HL-60 (cell line): ENCODE measurements around the gene NDUFC2.

Experiments used
- DNase-seq, 2 experiments: peaks; one replicate each; pipeline ENCODE4 v3.0.0-alpha.2; 2010 to 2020; ENCODE audit warnings: low read depth in 1 of 2, low spot score in 1 of 2
- H3K27ac ChIP-seq: fragments of 250-450 bp; sonication (Bioruptor Pico); replicated peaks from 2 replicates; pipeline ENCODE4 v1.5.1; 2020; ENCODE audit warnings: mild to moderate bottlenecking, moderate library complexity
- H3K27me3 ChIP-seq: fragments of 250-450 bp; sonication (Bioruptor Pico); 2 replicates; pipeline ENCODE4 v1.5.1; 2021; ENCODE audit warnings: mild to moderate bottlenecking, moderate library complexity; ENCODE audit not compliant: insufficient read depth, poor library complexity, severe bottlenecking
- H3K4me3 ChIP-seq: replicated peaks from 2 replicates; pipeline ENCODE4 v1.5.1; 2011; ENCODE audit warnings: mild to moderate bottlenecking, control low read depth, low read length; ENCODE audit not compliant: insufficient read depth
- GABPA ChIP-seq: IDR thresholded peaks from 2 replicates; pipeline ENCODE4 v1.6.1; 2012; ENCODE audit warnings: low read depth
- POLR2AphosphoS5 ChIP-seq: IDR thresholded peaks from 2 replicates; pipeline ENCODE4 v1.6.1; 2012; ENCODE audit warnings: low read depth
- REST ChIP-seq: IDR thresholded peaks from 2 replicates; pipeline ENCODE4 v1.6.1; 2012; ENCODE audit warnings: low read depth; ENCODE audit not compliant: insufficient replicate concordance
- SPI1 ChIP-seq: IDR thresholded peaks from 2 replicates; pipeline ENCODE4 v1.6.1; 2012; ENCODE audit warnings: low read depth, mild to moderate bottlenecking, borderline replicate concordance
- TF ChIP-seq, protein P1 (sequence below): IDR thresholded peaks from one replicate; pipeline ENCODE4 v1.5.1; 2011; ENCODE audit warnings: low read length, control low read depth, inconsistent platforms; ENCODE audit not compliant: insufficient read depth

NDUFC2 gene

GRCh38 chr11:78057462-78058055, 22.1 kb downstream of the NDUFC2 start:
- Histone ChIP-seq H3K4me3 (no peak overlapping the region), H3K27ac (no peak overlapping the region), H3K27me3 (no peaks in the 10 kb centered on the region)
- TF ChIP-seq POLR2AphosphoS5 (no peak), REST (no peak), GABPA (no peak), SPI1 (no peak)
- TF ChIP-seq, protein P1, sequence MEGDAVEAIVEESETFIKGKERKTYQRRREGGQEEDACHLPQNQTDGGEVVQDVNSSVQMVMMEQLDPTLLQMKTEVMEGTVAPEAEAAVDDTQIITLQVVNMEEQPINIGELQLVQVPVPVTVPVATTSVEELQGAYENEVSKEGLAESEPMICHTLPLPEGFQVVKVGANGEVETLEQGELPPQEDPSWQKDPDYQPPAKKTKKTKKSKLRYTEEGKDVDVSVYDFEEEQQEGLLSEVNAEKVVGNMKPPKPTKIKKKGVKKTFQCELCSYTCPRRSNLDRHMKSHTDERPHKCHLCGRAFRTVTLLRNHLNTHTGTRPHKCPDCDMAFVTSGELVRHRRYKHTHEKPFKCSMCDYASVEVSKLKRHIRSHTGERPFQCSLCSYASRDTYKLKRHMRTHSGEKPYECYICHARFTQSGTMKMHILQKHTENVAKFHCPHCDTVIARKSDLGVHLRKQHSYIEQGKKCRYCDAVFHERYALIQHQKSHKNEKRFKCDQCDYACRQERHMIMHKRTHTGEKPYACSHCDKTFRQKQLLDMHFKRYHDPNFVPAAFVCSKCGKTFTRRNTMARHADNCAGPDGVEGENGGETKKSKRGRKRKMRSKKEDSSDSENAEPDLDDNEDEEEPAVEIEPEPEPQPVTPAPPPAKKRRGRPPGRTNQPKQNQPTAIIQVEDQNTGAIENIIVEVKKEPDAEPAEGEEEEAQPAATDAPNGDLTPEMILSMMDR, result no peak
- no peak for DNase-seq

DNA sequence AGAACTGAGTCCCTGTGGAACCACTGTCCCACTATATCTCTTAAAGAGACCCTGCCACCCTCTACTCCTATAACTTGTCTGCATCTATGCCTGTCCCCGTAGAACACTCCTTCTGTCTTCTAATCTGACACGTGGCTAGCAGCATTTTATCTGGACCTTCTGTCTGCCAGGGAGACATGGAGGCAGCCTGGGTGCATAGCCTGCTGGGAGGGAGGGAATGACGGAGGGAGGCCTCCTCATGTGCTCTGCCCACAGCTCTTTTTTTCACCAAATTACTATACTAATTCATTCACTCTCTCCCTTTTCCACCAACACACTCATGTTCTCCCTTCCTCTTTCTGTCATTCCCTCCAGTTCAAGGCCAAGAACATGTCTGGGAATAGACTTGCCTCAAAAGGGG, 23.6 kb downstream of the NDUFC2 start:
- TF ChIP-seq, protein P1, result no peak
- no peak for TF ChIP-seq GABPA
- no peak for TF ChIP-seq REST
- no peak for TF ChIP-seq SPI1
- no peak for TF ChIP-seq POLR2AphosphoS5
- Histone ChIP-seq H3K27me3 (no peaks in the 10 kb centered on the region), H3K4me3 (no peak overlapping the region), H3K27ac (no peak overlapping the region)
- DNase-seq, result no peak

- TF ChIP-seq, protein P1, result no peak
- no peak for TF ChIP-seq GABPA
- no peak for TF ChIP-seq REST
- no peak for TF ChIP-seq POLR2AphosphoS5
- TF ChIP-seq SPI1, result no peak
- H3K4me3 ChIP-seq, result no peak overlapping the region
- no peak for DNase-seq
- no peaks in the 10 kb centered on the region for H3K27me3 ChIP-seq
- no peak overlapping the region for H3K27ac ChIP-seq
Observed at GRCh38 chr11:78054971-78055370, 24.7 kb downstream of the NDUFC2 start.
